ENCODE measurements around the gene PGA5. TPM values are rescaled to one million over a fixed set of nuclear protein-coding genes. Genes with fewer than 3 reads are reported as not detected.
"Not testable (repeated sequence)": the region's sequence is repeated elsewhere in the genome, so short reads cannot be mapped to it uniquely, and the experiment has no call there.

The PGA5 gene
- total and polyA plus RNA-seq, 7 donors: 1.2 to 2.1 (median 1.8) TPM; not detected in 4

DNA sequence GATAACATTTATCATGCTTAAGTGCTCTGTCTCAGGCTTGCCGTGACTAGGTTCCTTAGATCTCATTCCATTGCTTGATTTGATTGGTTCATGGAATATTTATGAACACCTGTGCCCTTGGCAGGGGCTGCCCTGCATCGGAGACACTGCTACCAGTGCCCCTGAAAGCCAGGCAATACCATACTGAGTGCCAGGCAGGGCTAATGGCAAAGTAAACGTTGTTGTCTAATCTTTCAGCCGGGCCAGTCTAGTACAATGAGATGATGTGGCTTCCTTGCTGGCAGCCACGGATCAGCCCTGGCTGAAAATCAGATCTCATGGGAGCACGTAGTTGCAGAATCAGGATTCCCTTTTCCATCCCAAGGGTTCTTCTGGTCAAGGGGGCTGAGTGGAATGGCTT lies 42.6 kb upstream of the PGA5 start:
- H3K9me3 ChIP-seq: peaks cover 0 to 4% (median 2%) of the 10 kb centered on the region in 4 donors
- peaks cover 0 to 6% (median 0%) of the 10 kb centered on the region in 3 donors for H3K27me3 ChIP-seq
- H3K27ac ChIP-seq: no peak overlapping the region
- H3K4me3 ChIP-seq: no peak overlapping the region
- H3K36me3 ChIP-seq: no peaks in the 10 kb centered on the region
- TF ChIP-seq, protein P1, sequence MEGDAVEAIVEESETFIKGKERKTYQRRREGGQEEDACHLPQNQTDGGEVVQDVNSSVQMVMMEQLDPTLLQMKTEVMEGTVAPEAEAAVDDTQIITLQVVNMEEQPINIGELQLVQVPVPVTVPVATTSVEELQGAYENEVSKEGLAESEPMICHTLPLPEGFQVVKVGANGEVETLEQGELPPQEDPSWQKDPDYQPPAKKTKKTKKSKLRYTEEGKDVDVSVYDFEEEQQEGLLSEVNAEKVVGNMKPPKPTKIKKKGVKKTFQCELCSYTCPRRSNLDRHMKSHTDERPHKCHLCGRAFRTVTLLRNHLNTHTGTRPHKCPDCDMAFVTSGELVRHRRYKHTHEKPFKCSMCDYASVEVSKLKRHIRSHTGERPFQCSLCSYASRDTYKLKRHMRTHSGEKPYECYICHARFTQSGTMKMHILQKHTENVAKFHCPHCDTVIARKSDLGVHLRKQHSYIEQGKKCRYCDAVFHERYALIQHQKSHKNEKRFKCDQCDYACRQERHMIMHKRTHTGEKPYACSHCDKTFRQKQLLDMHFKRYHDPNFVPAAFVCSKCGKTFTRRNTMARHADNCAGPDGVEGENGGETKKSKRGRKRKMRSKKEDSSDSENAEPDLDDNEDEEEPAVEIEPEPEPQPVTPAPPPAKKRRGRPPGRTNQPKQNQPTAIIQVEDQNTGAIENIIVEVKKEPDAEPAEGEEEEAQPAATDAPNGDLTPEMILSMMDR (IDR thresholded peaks at IDR 0.05): no peak
- DNase-seq: no peak
- no peaks in the 10 kb centered on the region for H3K4me1 ChIP-seq
- 55 to 83% methylated on average over 6 of the region's 6 CpGs for WGBS, 2 donors
- intact Hi-C loops (cut with DNase I): no loop called here

DNA sequence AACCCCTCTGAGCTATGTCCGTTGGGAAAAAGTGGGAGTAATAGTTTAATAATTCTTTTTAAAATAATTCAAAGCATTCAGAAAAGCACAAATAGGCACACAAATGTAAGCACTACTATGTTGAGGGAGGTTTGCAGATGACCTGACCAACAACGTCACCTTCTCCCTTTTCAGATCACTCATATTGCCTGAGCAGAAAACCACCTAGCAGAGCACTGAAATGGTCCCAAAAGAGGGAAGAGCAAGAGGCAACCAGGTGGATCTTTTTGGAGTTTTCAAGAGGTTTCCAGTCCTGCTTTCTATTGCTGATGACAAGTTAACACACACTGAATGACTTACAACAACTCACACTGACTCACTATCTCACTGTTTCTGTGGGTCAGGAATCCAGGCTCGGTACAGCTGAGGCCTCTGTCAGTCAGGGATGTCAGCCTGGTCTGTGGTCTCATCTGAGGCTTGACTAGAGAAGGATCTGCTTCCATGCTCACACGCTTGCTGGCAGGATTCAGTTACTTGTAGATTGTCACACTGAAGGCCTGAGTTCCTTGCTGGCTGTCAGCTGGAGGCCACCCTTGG lies 41.9 kb upstream of the PGA5 start:
- WGBS, 2 donors: 88% methylated on average over 4 of the region's 4 CpGs

DNA sequence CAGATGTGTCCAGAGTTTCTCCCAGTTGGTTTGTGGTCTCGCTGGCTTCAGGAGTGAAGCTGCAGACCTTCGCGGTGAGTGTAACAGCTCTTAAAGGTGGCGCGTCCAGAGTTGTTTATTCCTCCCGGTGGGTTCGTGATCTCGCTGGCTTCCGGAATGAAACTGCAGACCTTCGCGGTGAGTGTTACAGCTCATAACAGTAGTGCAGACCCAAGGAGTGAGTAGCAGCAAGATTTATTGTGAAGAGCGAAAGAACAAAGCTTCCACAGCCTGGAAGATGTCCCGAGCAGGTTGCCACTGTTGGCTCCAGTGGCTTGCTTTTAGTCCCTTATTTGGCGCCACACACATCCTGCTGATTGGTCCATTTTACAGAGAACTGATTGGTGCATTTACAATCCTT lies 39.5 kb upstream of the PGA5 start:
- Histone ChIP-seq H3K36me3 (no peaks in the 10 kb centered on the region), H3K4me3 (no peak overlapping the region), H3K4me1 (no peaks in the 10 kb centered on the region), H3K27ac (no peak overlapping the region), H3K9me3 (peaks cover 0 to 4% (median 2%) of the 10 kb centered on the region in 4 donors), H3K27me3 (peaks cover 0 to 6% (median 0%) of the 10 kb centered on the region in 3 donors)
- 86 to 89% methylated on average over 14 of the region's 14 CpGs for whole genome bisulfite sequencing, 2 donors
- TF ChIP-seq POLR2A (IDR thresholded peaks at IDR 0.05) (no peak), EP300 (IDR thresholded peaks at IDR 0.05) (no peak), POLR2AphosphoS5 (IDR thresholded peaks at IDR 0.05) (no peak)
- TF ChIP-seq, protein P1 (IDR thresholded peaks at IDR 0.05): no peak
- no peak for DNase-seq
- intact Hi-C loops (cut with DNase I): no loop called here

More for the DNA sequence above, 41.9 kb upstream of the PGA5 start:
- Histone ChIP-seq H3K4me1 (no peaks in the 10 kb centered on the region), H3K27me3 (peaks cover 0 to 6% (median 0%) of the 10 kb centered on the region in 3 donors), H3K36me3 (no peaks in the 10 kb centered on the region), H3K27ac (no peak overlapping the region), H3K9me3 (peaks cover 0 to 4% (median 2%) of the 10 kb centered on the region in 4 donors), H3K4me3 (no peak overlapping the region)
- no peak for DNase-seq
- intact Hi-C loops (cut with DNase I): no loop called here
- TF ChIP-seq POLR2A (IDR thresholded peaks at IDR 0.05) (no peak), EP300 (IDR thresholded peaks at IDR 0.05) (no peak), POLR2AphosphoS5 (IDR thresholded peaks at IDR 0.05) (no peak)
- TF ChIP-seq, protein P1 (IDR thresholded peaks at IDR 0.05): no peak

DNA sequence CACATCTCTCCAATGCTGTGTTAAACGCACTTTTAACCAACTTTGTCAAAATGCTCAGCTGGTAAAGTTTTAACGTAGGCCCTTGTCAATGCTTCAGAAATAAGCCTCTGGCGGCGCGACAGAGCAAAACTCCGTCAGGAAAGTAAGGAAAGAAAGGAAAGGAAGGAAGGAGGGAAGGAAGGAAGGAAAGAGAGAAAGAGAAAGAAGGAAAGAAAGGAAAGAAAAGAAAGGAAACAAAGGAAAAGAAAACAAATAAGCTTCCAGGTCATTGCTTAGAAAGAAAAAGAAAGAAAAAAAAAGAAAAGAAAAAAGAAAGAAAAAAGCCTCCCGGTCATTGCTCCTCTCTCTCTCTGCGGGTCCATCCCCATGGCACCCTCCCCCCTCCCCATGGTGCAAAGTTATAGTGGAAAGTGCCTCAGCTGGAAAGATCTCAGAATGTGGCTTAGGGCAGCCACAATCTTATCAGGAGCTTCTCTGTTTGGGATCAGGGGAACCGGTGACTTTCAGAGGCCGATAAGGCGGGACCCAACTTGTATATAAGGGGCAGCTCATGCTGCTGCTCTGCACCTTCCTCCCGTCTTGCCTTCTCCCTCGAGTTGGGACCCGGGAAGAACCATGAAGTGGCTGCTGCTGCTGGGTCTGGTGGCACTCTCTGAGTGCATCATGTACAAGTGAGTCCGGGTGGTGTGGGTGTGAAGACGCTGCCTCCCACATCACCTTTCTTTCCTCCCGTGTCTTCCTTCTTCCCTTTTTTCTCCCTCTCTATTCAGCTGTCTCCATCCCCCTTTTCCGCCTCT lies 37.8 kb upstream of the PGA5 start, which contains the start of gene PGA3:
Gene PGA3, plus strand, starts transcription at position 566 of the 797 bp plus-strand sequence. Its CDS starts 50 bp downstream, at position 616.
- intact Hi-C loops (cut with DNase I); H3K4me3 ChIP-seq; H3K36me3 ChIP-seq; H3K9me3 ChIP-seq; DNase-seq; H3K27ac ChIP-seq; H3K27me3 ChIP-seq; H3K4me1 ChIP-seq: not testable (repeated sequence)
- 66 to 68% methylated on average over 18 of the region's 18 CpGs for WGBS, 2 donors

DNA sequence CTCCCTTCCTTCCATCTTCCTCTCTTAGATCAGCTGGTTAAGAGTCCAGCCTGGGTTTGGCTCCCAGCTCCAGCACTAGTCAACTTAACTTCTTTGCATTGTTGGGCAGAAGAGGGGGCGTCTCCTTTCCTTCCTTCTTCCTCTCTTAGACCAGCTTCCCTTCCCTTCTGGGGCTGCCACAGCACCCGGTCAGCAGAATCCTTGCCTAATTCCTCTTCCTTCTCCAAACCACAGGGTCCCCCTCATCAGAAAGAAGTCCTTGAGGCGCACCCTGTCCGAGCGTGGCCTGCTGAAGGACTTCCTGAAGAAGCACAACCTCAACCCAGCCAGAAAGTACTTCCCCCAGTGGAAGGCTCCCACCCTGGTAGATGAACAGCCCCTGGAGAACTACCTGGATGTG lies 37.1 kb upstream of the PGA5 start:
- DNase-seq; intact Hi-C loops (cut with DNase I): not testable (repeated sequence)

DNA sequence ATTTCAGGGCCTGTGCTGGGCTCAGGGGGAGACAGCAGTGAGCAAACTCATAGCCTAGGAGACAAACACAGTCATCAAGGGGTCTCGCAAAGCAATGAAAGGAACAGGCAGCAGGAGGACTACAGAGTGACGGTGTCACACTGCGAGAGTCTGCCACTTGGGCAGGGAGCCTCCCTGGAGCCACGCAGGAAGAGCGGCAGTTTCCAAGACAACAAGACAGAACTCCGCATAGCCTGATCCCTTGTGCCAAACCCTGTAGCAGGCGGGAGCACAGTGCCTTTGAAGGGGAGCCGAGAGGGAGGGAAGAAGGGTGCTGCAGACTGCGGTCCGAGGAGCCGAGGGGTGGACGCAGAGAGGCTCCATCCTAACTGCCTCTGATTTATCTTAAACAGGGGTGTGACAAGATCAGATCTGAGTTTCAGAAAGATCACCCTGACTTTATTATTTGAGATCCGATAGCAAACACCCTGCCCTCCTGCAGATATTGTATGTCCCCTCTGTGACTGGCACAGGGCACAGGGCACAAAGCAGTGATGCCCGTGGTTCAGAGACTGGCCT lies 36.4 kb upstream of the PGA5 start:
- 70 to 77% methylated on average over 14 of the region's 14 CpGs for WGBS, 2 donors
- DNase-seq: peak; percentile 40

More for the DNA sequence above, 37.1 kb upstream of the PGA5 start:
- H3K27ac ChIP-seq, H3K27me3 ChIP-seq, H3K9me3 ChIP-seq, H3K36me3 ChIP-seq, H3K4me1 ChIP-seq, H3K4me3 ChIP-seq: not testable (repeated sequence)
- WGBS, 2 donors: 73 to 93% methylated on average over 2 of the region's 5 CpGs

DNA sequence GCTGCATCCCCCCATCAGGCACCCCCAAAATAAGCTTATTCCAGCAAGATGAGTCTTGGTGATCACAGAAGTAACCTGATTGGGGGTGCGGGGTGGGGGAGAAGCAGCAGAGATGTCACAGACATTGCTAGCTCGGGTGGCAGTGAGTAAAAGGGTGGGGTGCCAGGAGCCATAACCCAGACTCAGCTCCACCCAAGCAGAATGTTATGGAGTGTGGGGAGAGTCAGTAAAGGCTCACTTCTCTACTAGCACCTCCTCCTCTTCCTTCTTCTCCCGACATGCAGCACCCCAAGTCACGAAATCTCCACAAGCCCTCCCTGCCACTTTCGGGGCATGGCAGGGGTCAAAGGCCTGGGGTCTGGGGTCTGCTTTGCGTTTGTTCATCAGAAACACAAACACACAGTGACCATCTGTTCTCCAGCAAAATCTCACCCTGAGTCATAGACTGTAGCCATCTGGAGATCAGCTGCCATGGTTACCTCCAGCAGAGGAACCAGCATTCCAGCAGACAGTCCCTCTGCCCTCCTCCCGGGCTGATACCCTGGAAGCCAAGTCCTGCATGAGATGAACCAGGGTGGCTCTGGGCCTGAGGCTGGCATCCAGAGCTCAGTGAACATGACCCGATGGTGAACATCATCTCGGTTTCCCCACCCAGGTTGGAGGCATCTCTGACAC lies 33.2 kb upstream of the PGA5 start:
- DNase-seq; intact Hi-C loops (cut with DNase I); H3K9me3 ChIP-seq; H3K27ac ChIP-seq; H3K36me3 ChIP-seq; H3K27me3 ChIP-seq; H3K4me3 ChIP-seq; H3K4me1 ChIP-seq: not testable (repeated sequence)
- WGBS, 2 donors: no CpG with 5 or more reads among the region's 9 CpGs

More for the DNA sequence above, 36.4 kb upstream of the PGA5 start:
- H3K4me3 ChIP-seq; H3K27me3 ChIP-seq; H3K27ac ChIP-seq; H3K36me3 ChIP-seq; H3K4me1 ChIP-seq; H3K9me3 ChIP-seq; intact Hi-C loops (cut with DNase I): not testable (repeated sequence)

DNA sequence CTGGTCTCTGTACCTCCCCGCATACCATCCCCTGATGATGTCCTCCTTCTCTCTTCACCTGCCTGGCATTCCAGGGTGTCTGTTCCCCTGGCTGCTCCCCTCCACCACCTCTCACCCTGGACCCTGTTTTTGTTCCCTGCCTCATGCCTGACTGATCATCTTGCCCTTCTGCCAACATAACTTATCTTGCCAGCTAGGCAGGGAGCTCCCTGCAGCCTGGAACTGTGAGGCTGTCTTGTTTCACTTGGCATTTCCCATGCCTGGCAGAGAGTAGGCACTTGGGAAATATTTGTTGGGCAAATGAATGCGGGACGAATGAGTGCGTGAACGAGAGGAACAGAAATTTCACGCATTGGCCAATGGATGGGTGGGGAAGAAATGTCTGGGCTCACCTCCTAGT lies 30.3 kb upstream of the PGA5 start:
- H3K4me3 ChIP-seq, DNase-seq: not testable (repeated sequence)
- WGBS, 2 donors: no CpG with 5 or more reads among the region's 6 CpGs

More for the DNA sequence above, 30.3 kb upstream of the PGA5 start:
- H3K9me3 ChIP-seq; H3K36me3 ChIP-seq; H3K27me3 ChIP-seq; H3K27ac ChIP-seq; H3K4me1 ChIP-seq; intact Hi-C loops (cut with DNase I): not testable (repeated sequence)
